ENCODE data around the gene SNX12.
"Not testable (repeated sequence)": the region's sequence is repeated elsewhere in the genome, so short reads cannot be mapped to it uniquely, and the experiment has no call there.

Gene SNX12

GRCh38 chrX:71085900-71086299 is 17.8 kb upstream of the SNX12 start:
- no peak for DNase-seq

GRCh38 chrX:71082822-71083221 is 14.7 kb upstream of the SNX12 start:
- no peak for DNase-seq

GRCh38 chrX:71082124-71082647 is 14.1 kb upstream of the SNX12 start:
- no peak for DNase-seq

DNA sequence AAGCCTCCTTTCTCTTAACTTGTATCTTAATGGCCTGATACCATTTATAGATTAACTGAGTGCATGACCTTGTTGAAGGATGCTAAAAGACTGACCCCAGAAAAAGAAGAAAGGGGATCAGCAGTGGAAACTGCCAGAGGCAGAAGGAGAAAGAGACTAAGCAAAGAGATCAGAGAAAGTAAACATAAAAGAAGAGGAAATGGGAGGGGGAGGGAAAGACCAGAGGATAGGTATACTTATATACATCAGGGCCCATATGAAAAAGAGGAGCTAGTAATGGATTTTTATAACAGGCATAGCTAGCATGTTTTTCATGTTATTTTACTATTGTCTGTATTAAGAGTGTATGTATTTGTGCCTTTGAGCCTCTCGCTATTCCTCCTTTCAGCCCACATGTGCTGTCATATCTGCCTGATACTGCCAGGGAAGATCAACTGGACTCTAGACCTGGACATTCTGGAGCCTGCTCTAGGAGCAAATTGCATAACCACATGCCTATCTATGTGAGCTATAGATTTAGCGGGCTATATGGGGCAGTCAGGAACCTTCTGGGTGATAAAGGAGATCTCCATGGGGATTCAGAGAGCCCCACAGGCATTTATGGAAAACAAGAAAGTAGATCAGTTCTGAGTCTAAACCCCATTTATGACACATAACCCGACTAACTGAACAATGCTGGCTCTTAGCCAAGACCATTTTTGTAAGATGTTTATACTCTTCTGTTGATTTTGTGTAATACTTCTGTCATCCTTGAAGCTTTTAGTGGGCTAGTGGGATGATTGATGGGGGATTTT is 13.4 kb upstream of the SNX12 start:
- DNase-seq, result no peak

- no peak for DNase-seq
Observed at GRCh38 chrX:71070531-71070930, 2.4 kb upstream of the SNX12 start.

DNA sequence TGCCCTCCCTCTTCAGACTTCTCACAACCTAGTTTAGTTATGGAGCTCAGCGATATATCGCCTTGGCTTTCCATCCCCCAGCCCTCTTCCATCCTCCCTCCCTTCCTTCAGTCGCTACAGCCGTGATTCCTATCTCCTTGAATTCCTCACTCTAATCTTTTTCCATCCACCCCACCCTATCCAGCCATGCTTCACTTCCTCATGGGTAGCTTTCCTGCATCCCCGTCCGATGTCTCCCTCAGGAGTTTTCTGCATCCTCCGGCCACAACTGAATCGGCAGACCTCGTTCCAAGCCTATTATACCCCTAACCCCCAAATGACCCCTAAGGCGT is 456 bp downstream of the SNX12 start:
- DNase-seq, result no peak

GRCh38 chrX:71067089-71067488 is 1.0 kb downstream of the SNX12 start:
- DNase-seq, result no peak

- no peak for DNase-seq
Observed at GRCh38 chrX:71060127-71060526, 8.0 kb downstream of the SNX12 start.

DNA sequence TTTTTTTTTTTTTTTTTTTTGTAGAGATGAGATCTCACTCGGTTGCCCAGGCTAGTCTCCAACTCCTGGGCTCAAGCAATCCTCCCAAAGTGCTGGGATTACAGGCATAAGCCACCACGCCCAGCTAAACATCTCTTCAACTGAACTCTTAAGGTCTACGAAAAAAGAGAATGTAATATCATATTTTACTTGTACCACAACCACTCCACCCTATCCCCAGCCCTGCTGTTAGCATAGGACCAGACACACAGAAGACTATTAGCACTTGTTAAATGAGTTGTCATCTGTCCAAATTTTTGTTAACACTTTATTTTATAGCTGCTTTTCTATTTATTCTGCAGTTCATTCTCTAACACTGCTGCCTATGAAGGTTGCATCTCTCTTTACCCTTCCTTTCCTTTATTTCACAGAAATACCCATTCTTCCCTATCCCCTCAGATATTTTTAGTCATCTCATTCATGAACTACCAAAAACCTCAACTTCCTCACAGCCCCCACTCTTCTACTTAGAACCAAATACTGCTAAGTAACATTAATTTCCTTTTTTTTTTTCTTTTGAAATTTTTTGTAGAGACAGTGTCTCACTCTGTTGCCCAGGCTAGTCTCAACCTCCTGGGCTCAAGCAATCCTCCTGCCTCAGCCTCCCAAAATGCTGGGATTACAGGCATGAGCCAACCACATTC is 10.1 kb downstream of the SNX12 start:
- DNase-seq, result no peak

GRCh38 chrX:71056867-71057266 is 11.3 kb downstream of the SNX12 start:
- no peak for DNase-seq

- DNase-seq, result no peak
Observed at GRCh38 chrX:71053217-71053621, 14.9 kb downstream of the SNX12 start.

DNA sequence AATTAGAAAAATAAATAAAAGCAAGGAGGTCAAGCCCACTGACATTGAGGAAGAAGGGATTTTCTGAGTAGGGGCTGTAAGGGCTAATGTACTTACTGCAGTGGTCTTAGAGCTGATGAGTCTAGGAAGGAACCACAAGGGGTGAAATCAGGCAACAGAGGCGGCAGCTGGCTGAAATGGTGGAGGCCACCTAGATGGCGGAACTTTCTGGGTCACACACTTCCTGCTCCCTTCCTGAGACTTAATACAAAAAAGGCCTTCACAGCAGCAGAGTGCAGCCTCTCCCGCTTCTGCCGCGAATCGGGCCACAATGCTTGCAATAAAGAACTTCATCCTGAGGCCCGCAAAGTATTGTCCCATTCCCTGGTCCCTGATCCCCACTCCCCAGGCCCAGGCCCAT is 15.4 kb downstream of the SNX12 start:
- DNase-seq, result no peak

DNA sequence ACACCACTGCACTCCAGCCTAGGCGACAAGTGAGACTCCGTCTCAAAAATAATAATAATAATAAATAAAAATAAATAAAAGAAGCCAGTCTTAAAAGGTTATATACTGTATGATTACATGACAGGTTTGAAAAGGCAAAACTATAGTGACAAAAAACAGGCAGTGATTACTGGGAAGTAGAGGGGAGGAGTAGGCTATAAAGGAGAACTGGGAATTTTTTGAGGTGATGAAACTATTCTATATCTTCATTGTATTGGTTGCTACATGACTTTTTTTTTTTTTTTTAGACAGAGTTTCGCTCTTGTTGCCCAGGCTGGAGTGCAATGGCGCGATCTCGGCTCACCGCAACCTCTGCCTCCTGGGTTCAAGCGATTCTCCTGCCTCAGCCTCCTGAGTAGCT is 20.2 kb downstream of the SNX12 start:
- DNase-seq, result not testable (repeated sequence)

DNA sequence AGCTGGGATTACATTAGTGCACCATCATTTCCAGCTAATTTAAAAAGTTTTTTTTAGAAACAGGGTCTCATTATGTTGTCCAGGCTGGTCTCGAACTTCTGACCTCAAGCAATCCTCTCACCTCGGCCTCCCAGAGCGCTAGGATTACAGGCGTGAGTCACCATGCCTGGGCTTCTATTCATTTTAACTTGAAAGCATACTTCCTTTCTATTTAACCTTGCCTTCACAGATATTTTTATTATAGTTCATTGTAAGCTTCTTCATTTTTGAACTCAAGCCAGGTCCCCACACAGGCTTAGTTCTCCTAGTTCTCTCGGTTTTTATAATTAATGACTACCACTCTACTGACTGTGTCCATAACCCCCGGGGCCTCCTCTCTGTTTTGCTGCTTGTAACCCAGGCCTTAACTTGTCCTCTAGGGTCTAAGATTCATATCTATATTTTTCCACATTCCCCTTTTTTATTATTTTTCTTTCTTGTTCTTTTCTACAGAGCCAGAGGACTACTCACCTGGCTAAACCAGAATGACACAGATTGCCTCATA is 50.7 kb downstream of the SNX12 start:
- DNase-seq, result no peak
